Measurements from ENCODE around the gene NOS1. TPM values are rescaled to one million over a fixed set of nuclear protein-coding genes. Genes with fewer than 3 reads are reported as not detected.

Gene NOS1
- total RNA-seq, 1 experiment from 2014 or later = not detected

- Histone ChIP-seq H3K4me3 (no peak overlapping the region), H3K27ac (no peak overlapping the region), H3K36me3 (no peaks in the 10 kb centered on the region), H3K9me3 (replicated peaks) (no peaks in the 10 kb centered on the region; the same call in 1 of the 2 replicates), H3K4me1 (replicated peaks) (peaks cover 49% of the 10 kb centered on the region), H3K27me3 (replicated peaks) (no peaks in the 10 kb centered on the region)
- no peak for DNase-seq (ENCODE audit: low read depth in 1 of 2, low spot score in 2 of 2)
Observed at GRCh38 chr12:117298191-117298590, 63.2 kb downstream of the NOS1 start.

GRCh38 chr12:117294189-117294603 is 67.2 kb downstream of the NOS1 start:
- DNase-seq (ENCODE audit: low read depth in 1 of 2, low spot score in 2 of 2) = no peak
- no peak overlapping the region for H3K4me3 ChIP-seq

GRCh38 chr12:117293510-117293909 is 67.9 kb downstream of the NOS1 start:
- Histone ChIP-seq H3K4me3 (no peak overlapping the region), H3K9me3 (replicated peaks) (no peaks in the 10 kb centered on the region; the same call in 1 of the 2 replicates), H3K27me3 (replicated peaks) (no peaks in the 10 kb centered on the region), H3K4me1 (replicated peaks) (peaks cover 16% of the 10 kb centered on the region), H3K27ac (no peak overlapping the region), H3K36me3 (no peaks in the 10 kb centered on the region)
- no peak for DNase-seq (ENCODE audit: low read depth in 1 of 2, low spot score in 2 of 2)

More at GRCh38 chr12:117294189-117294603, 67.2 kb downstream of the NOS1 start:
- H3K27ac ChIP-seq = no peak overlapping the region
- H3K9me3 ChIP-seq (replicated peaks) = no peaks in the 10 kb centered on the region; the same call in 1 of the 2 replicates
- H3K36me3 ChIP-seq = no peaks in the 10 kb centered on the region
- H3K4me1 ChIP-seq (replicated peaks) = peaks cover 22% of the 10 kb centered on the region
- no peaks in the 10 kb centered on the region for H3K27me3 ChIP-seq (replicated peaks)

GRCh38 chr12:117292688-117293087 is 68.7 kb downstream of the NOS1 start:
- Histone ChIP-seq H3K27me3 (replicated peaks) (no peaks in the 10 kb centered on the region), H3K4me3 (no peak overlapping the region), H3K4me1 (replicated peaks) (peaks cover 16% of the 10 kb centered on the region), H3K36me3 (no peaks in the 10 kb centered on the region), H3K9me3 (replicated peaks) (no peaks in the 10 kb centered on the region; the same call in 1 of the 2 replicates), H3K27ac (no peak overlapping the region)
- no peak for DNase-seq (ENCODE audit: low read depth in 1 of 2, low spot score in 2 of 2)

GRCh38 chr12:117284140-117284539 is 77.3 kb downstream of the NOS1 start:
- Histone ChIP-seq H3K4me1 (replicated peaks) (no peaks in the 10 kb centered on the region), H3K27me3 (replicated peaks) (no peaks in the 10 kb centered on the region), H3K36me3 (no peaks in the 10 kb centered on the region), H3K4me3 (no peak overlapping the region), H3K9me3 (replicated peaks) (no peaks in the 10 kb centered on the region), H3K27ac (no peak overlapping the region)
- no peak for DNase-seq (ENCODE audit: low read depth in 1 of 2, low spot score in 2 of 2)

GRCh38 chr12:117282490-117282889 is 78.9 kb downstream of the NOS1 start:
- no peak for DNase-seq (ENCODE audit: low read depth in 1 of 2, low spot score in 2 of 2)
- Histone ChIP-seq H3K36me3 (no peaks in the 10 kb centered on the region), H3K4me1 (replicated peaks) (no peaks in the 10 kb centered on the region), H3K27ac (no peak overlapping the region), H3K4me3 (no peak overlapping the region), H3K27me3 (replicated peaks) (no peaks in the 10 kb centered on the region), H3K9me3 (replicated peaks) (no peaks in the 10 kb centered on the region)

GRCh38 chr12:117280019-117280680 is 81.3 kb downstream of the NOS1 start:
- H3K27ac ChIP-seq = no peak overlapping the region
- no peak for DNase-seq (ENCODE audit: low read depth in 1 of 2, low spot score in 2 of 2)
- no peaks in the 10 kb centered on the region for H3K36me3 ChIP-seq

GRCh38 chr12:117279606-117280005 is 81.8 kb downstream of the NOS1 start:
- Histone ChIP-seq H3K27ac (no peak overlapping the region), H3K9me3 (replicated peaks) (no peaks in the 10 kb centered on the region), H3K4me1 (replicated peaks) (no peaks in the 10 kb centered on the region), H3K4me3 (no peak overlapping the region), H3K27me3 (replicated peaks) (no peaks in the 10 kb centered on the region), H3K36me3 (no peaks in the 10 kb centered on the region)
- no peak for DNase-seq (ENCODE audit: low read depth in 1 of 2, low spot score in 2 of 2)

More at GRCh38 chr12:117280019-117280680, 81.3 kb downstream of the NOS1 start:
- no peaks in the 10 kb centered on the region for H3K9me3 ChIP-seq (replicated peaks)
- H3K27me3 ChIP-seq (replicated peaks) = no peaks in the 10 kb centered on the region
- H3K4me1 ChIP-seq (replicated peaks) = no peaks in the 10 kb centered on the region
- no peak overlapping the region for H3K4me3 ChIP-seq

- no peak for DNase-seq (ENCODE audit: low read depth in 1 of 2, low spot score in 2 of 2)
- H3K4me3 ChIP-seq = no peak overlapping the region
- H3K27me3 ChIP-seq (replicated peaks) = no peaks in the 10 kb centered on the region
- H3K36me3 ChIP-seq = no peaks in the 10 kb centered on the region
- H3K4me1 ChIP-seq (replicated peaks) = no peaks in the 10 kb centered on the region
- H3K27ac ChIP-seq = no peak overlapping the region
- H3K9me3 ChIP-seq (replicated peaks) = no peaks in the 10 kb centered on the region
Observed at GRCh38 chr12:117277875-117278274, 83.6 kb downstream of the NOS1 start.

- H3K27ac ChIP-seq = no peak overlapping the region
- no peaks in the 10 kb centered on the region for H3K9me3 ChIP-seq (replicated peaks)
- H3K4me3 ChIP-seq = no peak overlapping the region
- no peak for DNase-seq (ENCODE audit: low read depth in 1 of 2, low spot score in 2 of 2)
- no peaks in the 10 kb centered on the region for H3K36me3 ChIP-seq
- no peaks in the 10 kb centered on the region for H3K27me3 ChIP-seq (replicated peaks)
- no peaks in the 10 kb centered on the region for H3K4me1 ChIP-seq (replicated peaks)
Observed at GRCh38 chr12:117273091-117273490, 88.3 kb downstream of the NOS1 start.

- Histone ChIP-seq H3K4me1 (replicated peaks) (no peaks in the 10 kb centered on the region), H3K27me3 (replicated peaks) (no peaks in the 10 kb centered on the region), H3K36me3 (no peaks in the 10 kb centered on the region), H3K4me3 (no peak overlapping the region), H3K9me3 (replicated peaks) (no peaks in the 10 kb centered on the region), H3K27ac (no peak overlapping the region)
- DNase-seq (ENCODE audit: low read depth in 1 of 2, low spot score in 2 of 2) = no peak
Observed at GRCh38 chr12:117272690-117273089, 88.7 kb downstream of the NOS1 start.

GRCh38 chr12:117262749-117263148 is 98.7 kb downstream of the NOS1 start:
- H3K4me1 ChIP-seq (replicated peaks) = peaks cover 7% of the 10 kb centered on the region; the same call in 1 of the 2 replicates
- no peaks in the 10 kb centered on the region for H3K9me3 ChIP-seq (replicated peaks)
- H3K27me3 ChIP-seq (replicated peaks) = no peaks in the 10 kb centered on the region
- DNase-seq (ENCODE audit: low read depth in 1 of 2, low spot score in 2 of 2) = no peak
- no peaks in the 10 kb centered on the region for H3K36me3 ChIP-seq
- H3K4me3 ChIP-seq = no peak overlapping the region
- no peak overlapping the region for H3K27ac ChIP-seq

- peaks cover 7% of the 10 kb centered on the region; the same call in 1 of the 2 replicates for H3K4me1 ChIP-seq (replicated peaks)
- H3K4me3 ChIP-seq = no peak overlapping the region
- no peaks in the 10 kb centered on the region for H3K9me3 ChIP-seq (replicated peaks)
- H3K27ac ChIP-seq = no peak overlapping the region
- peak in 1 of 2 experiments; percentile 41 for DNase-seq (ENCODE audit: low read depth in 1 of 2, low spot score in 2 of 2)
- H3K27me3 ChIP-seq (replicated peaks) = no peaks in the 10 kb centered on the region
- H3K36me3 ChIP-seq = no peaks in the 10 kb centered on the region
Observed at GRCh38 chr12:117261247-117261646, 100.2 kb downstream of the NOS1 start.

GRCh38 chr12:117255386-117255785 is 106.0 kb downstream of the NOS1 start:
- no peak overlapping the region for H3K4me3 ChIP-seq
- H3K9me3 ChIP-seq (replicated peaks) = no peaks in the 10 kb centered on the region
- H3K27ac ChIP-seq = no peak overlapping the region
- no peaks in the 10 kb centered on the region for H3K36me3 ChIP-seq
- H3K4me1 ChIP-seq (replicated peaks) = no peaks in the 10 kb centered on the region
- DNase-seq (ENCODE audit: low read depth in 1 of 2, low spot score in 2 of 2) = no peak
- H3K27me3 ChIP-seq (replicated peaks) = no peaks in the 10 kb centered on the region

- Histone ChIP-seq H3K9me3 (replicated peaks) (no peaks in the 10 kb centered on the region), H3K27me3 (replicated peaks) (no peaks in the 10 kb centered on the region), H3K4me1 (replicated peaks) (no peaks in the 10 kb centered on the region), H3K4me3 (no peak overlapping the region), H3K27ac (no peak overlapping the region), H3K36me3 (no peaks in the 10 kb centered on the region)
- DNase-seq (ENCODE audit: low read depth in 1 of 2, low spot score in 2 of 2) = no peak
Observed at GRCh38 chr12:117243488-117243887, 117.9 kb downstream of the NOS1 start.
